ENCODE results near the gene KRT33A.

- TF ChIP-seq, protein P1, sequence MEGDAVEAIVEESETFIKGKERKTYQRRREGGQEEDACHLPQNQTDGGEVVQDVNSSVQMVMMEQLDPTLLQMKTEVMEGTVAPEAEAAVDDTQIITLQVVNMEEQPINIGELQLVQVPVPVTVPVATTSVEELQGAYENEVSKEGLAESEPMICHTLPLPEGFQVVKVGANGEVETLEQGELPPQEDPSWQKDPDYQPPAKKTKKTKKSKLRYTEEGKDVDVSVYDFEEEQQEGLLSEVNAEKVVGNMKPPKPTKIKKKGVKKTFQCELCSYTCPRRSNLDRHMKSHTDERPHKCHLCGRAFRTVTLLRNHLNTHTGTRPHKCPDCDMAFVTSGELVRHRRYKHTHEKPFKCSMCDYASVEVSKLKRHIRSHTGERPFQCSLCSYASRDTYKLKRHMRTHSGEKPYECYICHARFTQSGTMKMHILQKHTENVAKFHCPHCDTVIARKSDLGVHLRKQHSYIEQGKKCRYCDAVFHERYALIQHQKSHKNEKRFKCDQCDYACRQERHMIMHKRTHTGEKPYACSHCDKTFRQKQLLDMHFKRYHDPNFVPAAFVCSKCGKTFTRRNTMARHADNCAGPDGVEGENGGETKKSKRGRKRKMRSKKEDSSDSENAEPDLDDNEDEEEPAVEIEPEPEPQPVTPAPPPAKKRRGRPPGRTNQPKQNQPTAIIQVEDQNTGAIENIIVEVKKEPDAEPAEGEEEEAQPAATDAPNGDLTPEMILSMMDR (IDR thresholded peaks at IDR 0.05; ENCODE audit: insufficient read depth, low read length, poor library complexity, severe bottlenecking), result no peak
- no peak for TF ChIP-seq EZH2phosphoT487 (conservative IDR thresholded peaks at IDR 0.05; ENCODE audit: low read length)
Observed at GRCh38 chr17:41304091-41304490, 46.5 kb downstream of the KRT33A start.
